WERI-Rb-1 (cell line): ENCODE measurements around the gene KRTAP3-1.
"Not testable (repeated sequence)": the region's sequence is repeated elsewhere in the genome, so short reads cannot be mapped to it uniquely, and the experiment has no call there.

Source experiments
- DNase-seq: peaks from one replicate; pipeline ENCODE4 v3.0.0-alpha.2; 2020
- H3K27ac ChIP-seq: fragments of 250-450 bp; sonication (Bioruptor Pico); 2 replicates; pipeline ENCODE4 v1.5.1; 2020; ENCODE audit warnings: mild to moderate bottlenecking, moderate library complexity
- H3K27me3 ChIP-seq: fragments of 250-450 bp; sonication (Bioruptor Pico); 2 replicates; pipeline ENCODE4 v1.5.1; 2021; ENCODE audit warnings: mild to moderate bottlenecking, low read depth, moderate library complexity; ENCODE audit not compliant: insufficient read depth, severe bottlenecking
- H3K36me3 ChIP-seq: fragments of 250-450 bp; sonication (Bioruptor Pico); 2 replicates; pipeline ENCODE4 v1.5.1; 2020; ENCODE audit warnings: mild to moderate bottlenecking, moderate library complexity
- H3K4me3 ChIP-seq: 2 replicates; pipeline ENCODE4 v1.5.1; 2011; ENCODE audit warnings: low read depth, mild to moderate bottlenecking, control low read depth, low read length
- H3K9me3 ChIP-seq: fragments of 250-450 bp; sonication (Bioruptor Pico); 2 replicates; pipeline ENCODE4 v1.5.1; 2021; ENCODE audit warnings: mild to moderate bottlenecking, moderate library complexity; ENCODE audit not compliant: severe bottlenecking
- TF ChIP-seq, protein P1 (sequence below): IDR thresholded peaks from 2 replicates; pipeline ENCODE4 v1.5.1; 2011; ENCODE audit warnings: low read depth, mild to moderate bottlenecking, control low read depth, inconsistent platforms, low read length

KRTAP3-1 gene

DNA sequence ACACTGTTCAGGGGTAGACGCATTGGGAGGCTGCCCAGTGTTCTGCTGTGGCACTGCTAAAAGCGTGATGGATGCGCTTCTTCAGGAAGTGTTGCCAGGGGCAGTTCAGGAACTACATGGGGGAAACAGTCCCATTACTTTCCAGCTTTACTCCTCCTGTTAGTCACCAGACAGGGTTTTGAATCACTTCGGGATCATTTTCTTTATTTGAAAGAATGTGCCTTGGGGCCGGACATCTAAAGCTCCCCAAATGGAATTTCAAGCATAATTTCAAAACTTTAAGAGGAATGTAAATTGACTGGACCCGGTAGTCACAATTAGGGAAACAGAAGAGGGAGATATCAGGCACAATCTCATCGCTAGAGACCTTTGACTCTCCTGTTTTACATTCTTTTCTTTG is 39.5 kb upstream of the KRTAP3-1 start:
- Histone ChIP-seq H3K4me3 (no peak overlapping the region), H3K9me3 (peaks cover 2% of the 10 kb centered on the region), H3K36me3 (no peaks in the 10 kb centered on the region), H3K27ac (no peak overlapping the region), H3K27me3 (no peaks in the 10 kb centered on the region)
- DNase-seq = no peak
- TF ChIP-seq, protein P1, sequence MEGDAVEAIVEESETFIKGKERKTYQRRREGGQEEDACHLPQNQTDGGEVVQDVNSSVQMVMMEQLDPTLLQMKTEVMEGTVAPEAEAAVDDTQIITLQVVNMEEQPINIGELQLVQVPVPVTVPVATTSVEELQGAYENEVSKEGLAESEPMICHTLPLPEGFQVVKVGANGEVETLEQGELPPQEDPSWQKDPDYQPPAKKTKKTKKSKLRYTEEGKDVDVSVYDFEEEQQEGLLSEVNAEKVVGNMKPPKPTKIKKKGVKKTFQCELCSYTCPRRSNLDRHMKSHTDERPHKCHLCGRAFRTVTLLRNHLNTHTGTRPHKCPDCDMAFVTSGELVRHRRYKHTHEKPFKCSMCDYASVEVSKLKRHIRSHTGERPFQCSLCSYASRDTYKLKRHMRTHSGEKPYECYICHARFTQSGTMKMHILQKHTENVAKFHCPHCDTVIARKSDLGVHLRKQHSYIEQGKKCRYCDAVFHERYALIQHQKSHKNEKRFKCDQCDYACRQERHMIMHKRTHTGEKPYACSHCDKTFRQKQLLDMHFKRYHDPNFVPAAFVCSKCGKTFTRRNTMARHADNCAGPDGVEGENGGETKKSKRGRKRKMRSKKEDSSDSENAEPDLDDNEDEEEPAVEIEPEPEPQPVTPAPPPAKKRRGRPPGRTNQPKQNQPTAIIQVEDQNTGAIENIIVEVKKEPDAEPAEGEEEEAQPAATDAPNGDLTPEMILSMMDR = no peak

DNA sequence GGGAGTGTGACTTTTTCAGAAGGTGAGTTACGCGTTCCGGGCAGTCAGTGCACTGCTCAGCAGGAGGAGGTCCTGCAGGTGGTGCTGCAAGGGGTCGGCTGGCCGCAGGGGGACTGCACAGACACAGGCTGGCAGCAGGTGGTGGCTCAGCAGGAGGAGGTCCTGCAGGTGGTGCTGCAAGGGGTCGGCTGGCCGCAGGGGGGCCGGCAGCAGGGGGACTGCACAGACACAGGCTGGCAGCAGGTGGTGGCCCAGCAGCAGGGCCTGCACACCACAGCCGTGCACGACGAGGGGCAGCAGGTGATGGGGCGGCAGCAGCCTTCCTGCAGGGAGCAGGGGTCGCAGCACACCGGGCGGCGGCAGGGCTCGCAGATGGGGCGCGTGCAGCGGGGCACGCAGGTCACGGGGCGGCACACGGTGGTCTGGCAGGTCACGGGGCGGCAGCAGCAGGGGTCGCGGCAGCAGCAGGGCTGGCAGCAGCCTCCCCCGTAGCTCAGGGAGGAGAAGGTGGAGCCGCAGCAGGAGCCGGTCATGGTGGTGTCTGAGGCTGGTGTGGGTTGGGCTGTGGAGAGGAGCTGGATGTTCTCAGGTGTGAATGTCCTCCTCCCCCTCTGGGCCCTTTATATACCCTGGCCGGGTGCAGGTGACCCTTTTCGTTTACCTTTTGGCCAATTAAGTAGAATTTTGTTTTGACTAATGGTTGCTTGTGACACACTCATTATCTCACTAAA is 38.0 kb upstream of the KRTAP3-1 start, which contains the start of gene KRTAP2-1:
TSS of gene KRTAP2-1 (minus strand) at position 582 of the 731 bp plus-strand sequence. CDS start at position 533, 49 bp downstream.
- peaks cover 10% of the 10 kb centered on the region for H3K9me3 ChIP-seq
- H3K4me3 ChIP-seq, H3K27me3 ChIP-seq, DNase-seq, H3K27ac ChIP-seq, H3K36me3 ChIP-seq: not testable (repeated sequence)

DNA sequence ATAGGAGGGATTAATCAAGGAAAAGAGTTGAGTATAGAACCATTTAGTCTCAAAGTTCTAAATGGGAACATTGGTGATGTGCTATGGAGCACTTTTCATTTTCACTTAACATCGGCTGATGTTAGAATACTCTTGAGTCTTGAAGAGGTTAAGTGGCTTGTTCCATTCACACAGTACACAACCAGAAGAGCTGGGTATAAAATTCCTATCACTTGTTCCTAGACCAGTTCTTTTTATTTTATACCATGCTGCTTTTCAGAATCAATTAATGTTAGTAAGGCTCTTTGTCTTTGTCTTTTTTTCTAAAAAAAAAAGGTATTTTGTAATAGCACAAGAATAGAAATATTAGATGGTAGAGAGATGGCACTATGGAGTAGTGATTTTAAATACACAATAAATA is 34.0 kb upstream of the KRTAP3-1 start:
- DNase-seq = no peak
- H3K27me3 ChIP-seq = no peaks in the 10 kb centered on the region
- H3K27ac ChIP-seq = no peak overlapping the region
- no peaks in the 10 kb centered on the region for H3K36me3 ChIP-seq
- peaks cover 10% of the 10 kb centered on the region for H3K9me3 ChIP-seq
- TF ChIP-seq, protein P1 = no peak
- H3K4me3 ChIP-seq = no peak overlapping the region

DNA sequence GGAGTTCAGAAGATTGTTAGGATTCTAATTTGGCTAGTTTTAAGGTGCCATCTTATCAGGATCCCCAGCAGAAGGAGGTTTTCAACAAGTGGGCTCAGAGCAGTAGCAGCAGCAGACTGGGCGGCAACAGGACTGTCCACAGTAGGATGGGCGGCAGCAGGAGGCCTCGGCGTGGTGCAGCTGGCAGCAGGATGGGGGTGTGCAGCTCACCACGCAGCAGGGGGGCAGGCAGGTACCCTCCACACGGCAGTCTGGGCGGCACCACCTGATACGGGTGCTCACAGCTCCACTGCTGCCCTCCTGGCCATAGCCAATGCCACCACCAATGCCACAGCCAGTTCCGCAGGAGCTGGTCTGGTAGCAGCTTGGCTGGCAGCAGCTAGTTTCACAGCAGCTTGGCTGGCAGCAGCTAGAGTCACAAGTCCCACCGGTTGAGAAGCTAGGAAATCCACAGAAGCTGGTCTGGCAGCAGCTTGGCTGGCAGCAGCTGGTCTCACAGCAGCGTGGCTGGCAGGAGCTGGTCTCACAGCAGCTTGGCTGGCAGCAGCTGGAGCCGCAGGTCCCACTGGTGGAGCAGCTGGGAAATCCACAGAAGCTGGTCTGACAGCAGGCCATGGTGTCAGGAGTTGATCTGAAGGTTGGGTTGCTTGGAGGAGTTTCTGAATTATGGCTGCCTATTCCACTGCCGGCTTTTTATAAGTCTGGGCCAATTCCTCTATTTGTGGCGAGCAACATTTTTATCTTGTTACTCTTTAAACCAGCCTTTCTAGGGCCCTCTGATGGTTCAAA is 32.0 kb upstream of the KRTAP3-1 start, which contains the start of gene KRTAP1-1:
TSS of gene KRTAP1-1 (minus strand) at position 668 of the 789 bp plus-strand sequence. CDS start at position 615, 53 bp downstream.
- not testable (repeated sequence) for H3K36me3 ChIP-seq, H3K27ac ChIP-seq, H3K4me3 ChIP-seq, H3K27me3 ChIP-seq, DNase-seq
- H3K9me3 ChIP-seq = peaks cover 10% of the 10 kb centered on the region

DNA sequence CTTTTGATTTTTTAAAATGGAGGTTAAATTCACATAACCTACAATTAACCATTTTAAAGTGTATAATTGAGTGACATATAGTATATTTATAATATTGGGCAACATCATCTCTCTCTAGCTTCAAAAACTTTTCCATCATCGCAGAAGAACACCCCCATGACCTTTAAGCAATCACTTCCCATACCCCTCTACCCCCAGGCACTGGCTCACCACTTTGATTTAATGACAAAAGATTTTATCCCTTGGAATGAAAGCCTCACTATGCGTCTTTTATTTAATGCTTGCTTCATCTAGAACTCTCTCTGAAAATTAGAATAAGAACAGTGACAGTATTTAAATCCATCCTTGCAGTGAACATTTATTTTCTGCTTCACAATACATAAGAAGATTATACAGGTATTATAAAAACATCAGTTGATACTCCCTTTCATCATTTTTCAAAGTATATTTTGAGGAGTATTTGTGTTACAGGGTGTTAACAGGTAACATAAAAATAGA is 29.0 kb upstream of the KRTAP3-1 start:
- Histone ChIP-seq H3K9me3 (peaks cover 3% of the 10 kb centered on the region), H3K4me3 (no peak overlapping the region), H3K36me3 (no peaks in the 10 kb centered on the region), H3K27me3 (no peaks in the 10 kb centered on the region), H3K27ac (no peak overlapping the region)
- TF ChIP-seq, protein P1 = no peak
- DNase-seq = no peak

DNA sequence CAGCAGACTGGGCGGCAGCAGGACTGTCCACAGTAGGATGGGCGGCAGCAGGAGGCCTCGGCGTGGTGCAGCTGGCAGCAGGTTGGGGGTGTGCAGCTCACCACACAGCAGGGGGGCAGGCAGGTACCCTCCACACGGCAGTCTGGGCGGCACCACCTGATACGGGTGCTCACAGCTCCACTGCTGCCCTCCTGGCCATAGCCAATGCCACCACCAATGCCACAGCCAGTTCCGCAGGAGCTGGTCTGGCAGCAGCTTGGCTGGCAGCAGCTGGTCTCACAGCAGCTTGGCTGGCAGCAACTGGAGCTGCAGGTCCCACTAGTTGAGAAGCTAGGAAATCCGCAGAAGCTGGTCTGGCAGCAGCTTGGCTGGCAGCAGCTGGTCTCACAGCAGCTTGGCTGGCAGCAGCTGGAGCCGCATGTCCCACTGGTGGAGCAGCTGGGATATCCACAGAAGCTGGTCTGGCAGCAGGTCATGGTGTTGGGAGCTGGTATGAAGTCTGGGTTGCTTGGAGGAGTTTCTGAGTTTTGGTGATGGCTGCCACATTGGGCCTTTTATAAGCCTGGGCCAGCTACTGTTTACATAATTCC is 25.5 kb upstream of the KRTAP3-1 start, which contains the start of gene KRTAP1-3:
TSS of gene KRTAP1-3 (minus strand) at position 529 of the 590 bp plus-strand sequence. CDS start at position 476, 53 bp downstream.
- not testable (repeated sequence) for H3K27me3 ChIP-seq, H3K4me3 ChIP-seq, H3K27ac ChIP-seq, H3K36me3 ChIP-seq, DNase-seq, H3K9me3 ChIP-seq

DNA sequence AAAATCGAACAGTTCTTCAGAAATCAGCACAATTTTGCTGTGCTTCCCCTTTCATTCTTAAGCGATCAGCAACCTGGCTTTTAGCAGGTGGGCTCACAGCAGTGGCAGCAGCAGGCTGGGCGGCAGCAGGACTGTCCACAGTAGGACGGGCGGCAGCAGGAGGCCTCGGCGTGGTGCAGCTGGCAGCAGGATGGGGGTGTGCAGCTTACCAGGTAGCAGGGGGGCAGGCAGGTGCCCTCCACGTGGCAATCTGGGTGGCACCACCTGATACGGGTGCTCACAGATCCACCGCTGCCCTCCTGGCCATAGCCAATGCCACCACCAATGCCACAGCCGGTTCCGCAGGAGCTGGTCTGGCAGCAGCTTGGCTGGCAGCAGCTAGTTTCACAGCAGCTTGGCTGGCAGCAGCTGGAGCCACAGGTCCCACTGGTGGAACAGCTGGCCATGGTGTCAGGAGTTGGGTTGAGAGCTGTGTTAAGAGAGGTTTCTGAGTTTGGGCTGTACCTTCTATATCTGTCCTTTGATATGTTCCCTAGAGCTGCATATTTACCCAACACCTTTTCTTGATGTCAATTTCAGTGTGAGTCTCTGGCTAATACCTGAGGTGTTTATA is 20.8 kb upstream of the KRTAP3-1 start, which contains the start of gene KRTAP1-4:
TSS of gene KRTAP1-4 (minus strand) at position 563 of the 613 bp plus-strand sequence. CDS start at position 446, 117 bp downstream.
- Histone ChIP-seq H3K27ac (no peak within 1 kb of the TSS), H3K9me3 (no peaks in the 10 kb centered on the region), H3K36me3 (no peaks in the 10 kb centered on the region), H3K4me3 (no peak within 1 kb of the TSS), H3K27me3 (no peaks in the 10 kb centered on the region)
- TF ChIP-seq, protein P1 = no peak
- DNase-seq = no peak
